CD4-positive, alpha-beta T cell (primary cell): Measurements from ENCODE around the gene RIN3. TPM values are rescaled to one million over a fixed set of nuclear protein-coding genes. Genes with fewer than 3 reads are reported as not detected.

ENCODE experiments used
- ATAC-seq: fragments of 200-7000 bp; cut with Tn5 transposase; one replicate; pipeline ENCODE4 v1.10.0; 2022; ENCODE audit warnings: mild to moderate bottlenecking; ENCODE audit not compliant: poor library complexity
- CTCF ChIA-PET: fragments of 350-600 bp; sonication (Branson Sonifier 250); formaldehyde crosslinking; loops from one replicate; lab custom pipeline; 2021; ENCODE audit warnings: antibody characterized with exemption, inconsistent platforms; lab: Charles Lee
- POLR2A ChIA-PET: fragments of 350-600 bp; sonication (Branson Sonifier 250); formaldehyde crosslinking; loops from one replicate; lab custom pipeline; 2021; ENCODE audit warnings: antibody characterized with exemption, inconsistent platforms; lab: Charles Lee
- DNase-seq, 14 experiments: peaks; one replicate each; pipeline ENCODE4 v3.0.0-alpha.2; 2013 to 2020; ENCODE audit warnings: mixed read lengths in 2 of 14
- H3K27ac ChIP-seq, 2 donors: one replicate each; pipeline versions ENCODE4 v1.5.1 to v1.7.0; 2013; ENCODE audit warnings: low read length in 2 of 2, low read depth in 1 of 2, mild to moderate bottlenecking in 1 of 2
- H3K27me3 ChIP-seq, 2 experiments: 1 replicate in 1 of 2; 2 replicates in 1 of 2; pipeline versions ENCODE4 v1.6.1 to v1.7.0; 2013; ENCODE audit warnings: low read length in 2 of 2, control low read depth in 1 of 2, mild to moderate bottlenecking in 1 of 2, moderate library complexity in 1 of 2; ENCODE audit not compliant: insufficient read depth in 2 of 2, control insufficient read depth in 1 of 2
- H3K36me3 ChIP-seq: one replicate; pipeline ENCODE4 v1.6.1; 2013; ENCODE audit warnings: low read length, control low read depth; ENCODE audit not compliant: insufficient read depth
- H3K4me1 ChIP-seq: one replicate; pipeline ENCODE4 v1.6.1; 2013; ENCODE audit warnings: low read length, control low read depth; ENCODE audit not compliant: insufficient read depth
- H3K4me3 ChIP-seq: one replicate; pipeline ENCODE4 v1.5.1; 2013; ENCODE audit warnings: mild to moderate bottlenecking, low read length, moderate library complexity
- H3K9me3 ChIP-seq, 2 experiments: 1 replicate in 1 of 2; 2 replicates in 1 of 2; pipeline versions ENCODE4 v1.6.1 to v1.7.0; 2013; ENCODE audit warnings: low read length in 2 of 2, mild to moderate bottlenecking in 2 of 2, control low read depth in 1 of 2, moderate library complexity in 1 of 2; ENCODE audit not compliant: control insufficient read depth in 1 of 2, insufficient read depth in 1 of 2
- H3K27ac Mint-ChIP-seq: one replicate; pipeline ENCODE4 v1.8.0; 2020; ENCODE audit warnings: mixed read lengths
- H3K27me3 Mint-ChIP-seq: one replicate; pipeline ENCODE4 v1.8.0; 2021; ENCODE audit warnings: mixed read lengths
- H3K36me3 Mint-ChIP-seq: one replicate; pipeline ENCODE4 v1.8.0; 2021; ENCODE audit warnings: low read depth, mixed read lengths
- H3K4me1 Mint-ChIP-seq: one replicate; pipeline ENCODE4 v1.8.0; 2021; ENCODE audit warnings: low read depth, mixed read lengths
- H3K4me3 Mint-ChIP-seq: one replicate; pipeline ENCODE4 v1.8.0; 2020; ENCODE audit warnings: mild to moderate bottlenecking, mixed read lengths
- H3K9me3 Mint-ChIP-seq: one replicate; pipeline ENCODE4 v1.8.0; 2020; ENCODE audit warnings: mixed read lengths
- intact Hi-C, 2 experiments: fragments of 100-400 bp; cut with DNase I in 1 of 2; cut with micrococcal nuclease in 1 of 2; formaldehyde crosslinking; loops; one replicate each; pipeline versions ENCODE4 v1.15.1 to v1.9.0; 2023 to 2025; cut with DNase I, micrococcal nuclease
- total RNA-seq, 174 experiments: library from RNA in 2 of 174; stranded (reverse) in 2 of 174; gene quantifications; one replicate each; pipeline ENCODE4 v1.2.3 and lab custom pipeline; 2021 to 2026
- TF ChIP-seq, protein P1 (sequence below): fragments of 200-600 bp; IDR thresholded peaks from one replicate; pipeline ENCODE4 v1.8.0; 2022; ENCODE audit warnings: antibody characterized with exemption, mild to moderate bottlenecking

Gene RIN3
- total RNA-seq, 2 experiments from 2014 or later = 67.9 to 72.2 TPM

DNA sequence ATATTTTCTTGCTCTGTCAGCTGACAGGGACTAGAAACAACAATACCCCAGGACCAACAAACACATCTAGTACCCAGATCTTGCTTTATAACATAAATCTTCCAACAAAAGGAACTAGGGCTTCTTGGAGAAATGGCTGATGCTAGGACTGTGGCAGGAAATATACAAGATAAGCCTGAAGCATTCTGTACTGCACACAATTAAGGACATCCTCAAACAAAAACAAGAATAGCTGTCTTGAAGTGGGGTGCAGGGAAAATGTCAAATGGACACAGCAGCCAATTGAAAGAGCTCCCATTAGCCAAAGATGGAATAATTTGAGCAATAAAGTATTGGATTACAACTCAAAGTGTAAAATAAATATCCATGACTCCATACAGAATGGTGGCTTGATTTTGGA is 184.8 kb downstream of the RIN3 start:
- intact Hi-C loops = no loop called here
- Mint-ChIP-seq H3K4me1 (peaks cover 21% of the 10 kb centered on the region), H3K9me3 (no peaks in the 10 kb centered on the region), H3K27me3 (no peaks in the 10 kb centered on the region), H3K27ac (no peak overlapping the region), H3K4me3 (no peak overlapping the region), H3K36me3 (peaks cover 2% of the 10 kb centered on the region)
- Histone ChIP-seq H3K27ac (no peak overlapping the region), H3K4me3 (no peak overlapping the region), H3K27me3 (no peaks in the 10 kb centered on the region), H3K9me3 (no peaks in the 10 kb centered on the region), H3K4me1 (peaks cover 14% of the 10 kb centered on the region), H3K36me3 (no peaks in the 10 kb centered on the region)
- DNase-seq (no peak), ATAC-seq (no peak)
- TF ChIP-seq, protein P1, sequence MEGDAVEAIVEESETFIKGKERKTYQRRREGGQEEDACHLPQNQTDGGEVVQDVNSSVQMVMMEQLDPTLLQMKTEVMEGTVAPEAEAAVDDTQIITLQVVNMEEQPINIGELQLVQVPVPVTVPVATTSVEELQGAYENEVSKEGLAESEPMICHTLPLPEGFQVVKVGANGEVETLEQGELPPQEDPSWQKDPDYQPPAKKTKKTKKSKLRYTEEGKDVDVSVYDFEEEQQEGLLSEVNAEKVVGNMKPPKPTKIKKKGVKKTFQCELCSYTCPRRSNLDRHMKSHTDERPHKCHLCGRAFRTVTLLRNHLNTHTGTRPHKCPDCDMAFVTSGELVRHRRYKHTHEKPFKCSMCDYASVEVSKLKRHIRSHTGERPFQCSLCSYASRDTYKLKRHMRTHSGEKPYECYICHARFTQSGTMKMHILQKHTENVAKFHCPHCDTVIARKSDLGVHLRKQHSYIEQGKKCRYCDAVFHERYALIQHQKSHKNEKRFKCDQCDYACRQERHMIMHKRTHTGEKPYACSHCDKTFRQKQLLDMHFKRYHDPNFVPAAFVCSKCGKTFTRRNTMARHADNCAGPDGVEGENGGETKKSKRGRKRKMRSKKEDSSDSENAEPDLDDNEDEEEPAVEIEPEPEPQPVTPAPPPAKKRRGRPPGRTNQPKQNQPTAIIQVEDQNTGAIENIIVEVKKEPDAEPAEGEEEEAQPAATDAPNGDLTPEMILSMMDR = no peak
- ChIA-PET POLR2A (no interaction called here), CTCF (no interaction called here)

DNA sequence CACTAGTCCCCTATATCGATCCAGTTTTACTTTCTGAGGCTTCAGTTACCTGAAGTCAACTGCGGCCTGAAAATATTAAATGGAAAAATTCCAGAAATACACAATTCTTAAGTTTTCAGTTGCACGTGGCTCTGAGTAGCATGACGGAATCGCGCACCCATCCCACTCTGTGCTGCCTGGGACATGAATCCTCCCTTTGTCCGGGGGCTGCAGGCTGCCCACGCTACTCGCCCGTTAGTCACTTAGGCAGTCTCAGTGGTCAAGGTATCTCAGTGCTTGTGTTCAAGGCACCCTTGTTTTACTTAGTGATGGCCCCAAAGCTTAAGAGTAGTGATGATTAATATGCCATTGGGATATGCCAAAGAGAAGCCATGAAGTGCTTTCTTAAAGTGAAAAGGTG is 188.2 kb downstream of the RIN3 start:
- Histone ChIP-seq H3K27me3 (no peaks in the 10 kb centered on the region), H3K36me3 (no peaks in the 10 kb centered on the region), H3K9me3 (no peaks in the 10 kb centered on the region), H3K4me1 (peaks cover 3% of the 10 kb centered on the region), H3K27ac (no peak overlapping the region), H3K4me3 (no peak overlapping the region)
- TF ChIP-seq, protein P1 = no peak
- no peaks in the 10 kb centered on the region for H3K9me3 Mint-ChIP-seq
- no peak overlapping the region for H3K4me3 Mint-ChIP-seq
- H3K36me3 Mint-ChIP-seq = peaks cover 18% of the 10 kb centered on the region
- H3K4me1 Mint-ChIP-seq = peaks cover 3% of the 10 kb centered on the region
- ChIA-PET POLR2A (no interaction called here), CTCF (no interaction called here)
- ATAC-seq (no peak), DNase-seq (no peak)
- H3K27ac Mint-ChIP-seq = no peak overlapping the region
- no peaks in the 10 kb centered on the region for H3K27me3 Mint-ChIP-seq
- intact Hi-C loops = no loop called here

DNA sequence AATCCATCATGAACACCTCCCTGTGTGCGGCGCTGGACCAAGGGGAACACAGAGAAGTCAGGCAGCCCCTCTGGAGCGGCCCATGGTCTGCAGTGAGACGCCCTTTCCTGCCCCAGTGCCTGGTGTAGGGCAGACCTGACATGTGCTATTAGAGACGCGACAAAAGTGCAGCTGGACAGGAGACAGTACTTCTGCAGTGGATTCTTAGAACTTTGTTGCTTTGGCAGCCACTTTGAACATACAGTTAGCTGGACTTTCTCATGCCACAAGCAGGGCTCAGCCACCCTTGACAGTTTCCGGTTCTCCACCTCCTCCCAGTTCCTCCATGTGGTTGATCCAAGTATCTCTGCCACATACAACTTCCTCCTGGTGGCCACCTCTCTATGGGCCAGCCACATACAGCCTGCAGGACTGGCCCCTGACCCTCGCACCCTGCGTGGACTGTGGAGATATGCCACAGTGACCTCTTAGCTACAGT is 188.9 kb downstream of the RIN3 start:
- no peak overlapping the region for H3K27ac Mint-ChIP-seq
- Histone ChIP-seq H3K4me1 (peaks cover 3% of the 10 kb centered on the region), H3K36me3 (no peaks in the 10 kb centered on the region), H3K9me3 (no peaks in the 10 kb centered on the region), H3K27ac (no peak overlapping the region), H3K4me3 (no peak overlapping the region), H3K27me3 (no peaks in the 10 kb centered on the region)
- no peak overlapping the region for H3K4me3 Mint-ChIP-seq
- TF ChIP-seq, protein P1 = no peak
- H3K4me1 Mint-ChIP-seq = peaks cover 3% of the 10 kb centered on the region
- H3K9me3 Mint-ChIP-seq = no peaks in the 10 kb centered on the region
- ChIA-PET POLR2A (no interaction called here), CTCF (no interaction called here)
- H3K36me3 Mint-ChIP-seq = peaks cover 18% of the 10 kb centered on the region
- DNase-seq (no peak), ATAC-seq (no peak)
- no peaks in the 10 kb centered on the region for H3K27me3 Mint-ChIP-seq
- intact Hi-C loops = no loop called here
